GM06990 (cell line): ENCODE results near the gene TRPV3.

Experiments used
- DNase-seq: peaks from one replicate; pipeline ENCODE4 v3.0.0-alpha.2; 2011; ENCODE audit not compliant: insufficient read length; ENCODE audit errors: extremely low read depth
- H3K27me3 ChIP-seq: replicated peaks from 2 replicates; pipeline ENCODE4 v1.6.0; 2011; ENCODE audit warnings: low read length; ENCODE audit not compliant: control insufficient read depth, insufficient read depth
- H3K36me3 ChIP-seq: 2 replicates; pipeline ENCODE4 v1.5.1; 2011; ENCODE audit warnings: low read length; ENCODE audit not compliant: control insufficient read depth, insufficient read depth
- H3K4me3 ChIP-seq: replicated peaks from 2 replicates; pipeline ENCODE4 v1.5.1; 2011; ENCODE audit warnings: low read depth, mild to moderate bottlenecking, control low read depth, low read length
- CTCF ChIP-seq: IDR thresholded peaks from 2 replicates; pipeline ENCODE4 v1.5.1; 2011; ENCODE audit warnings: low read length, control low read depth, mild to moderate bottlenecking, inconsistent platforms; ENCODE audit not compliant: insufficient read depth, poor library complexity, severe bottlenecking

TRPV3 gene

GRCh38 chr17:3592216-3592860, 34.7 kb upstream of the TRPV3 start:
- H3K27me3 ChIP-seq = no peaks in the 10 kb centered on the region

GRCh38 chr17:3590768-3591167, 33.2 kb upstream of the TRPV3 start:
- Histone ChIP-seq H3K27me3 (no peaks in the 10 kb centered on the region), H3K4me3 (no peak overlapping the region), H3K36me3 (peaks cover 9% of the 10 kb centered on the region)
- DNase-seq = no peak
- no peak for TF ChIP-seq CTCF

More at GRCh38 chr17:3592216-3592860, 34.7 kb upstream of the TRPV3 start:
- DNase-seq = no peak
- no peak overlapping the region for H3K4me3 ChIP-seq
- H3K36me3 ChIP-seq = peaks cover 7% of the 10 kb centered on the region
- no peak for TF ChIP-seq CTCF

- TF ChIP-seq CTCF = no peak
- Histone ChIP-seq H3K27me3 (no peaks in the 10 kb centered on the region), H3K4me3 (no peak overlapping the region), H3K36me3 (peaks cover 8% of the 10 kb centered on the region)
- DNase-seq = no peak
Observed at GRCh38 chr17:3590231-3590630, 32.6 kb upstream of the TRPV3 start.

- no peak for DNase-seq
- no peaks in the 10 kb centered on the region for H3K27me3 ChIP-seq
- H3K36me3 ChIP-seq = peaks cover 8% of the 10 kb centered on the region
- no peak for TF ChIP-seq CTCF
- no peak overlapping the region for H3K4me3 ChIP-seq
Observed at GRCh38 chr17:3589784-3590183, 32.2 kb upstream of the TRPV3 start.

GRCh38 chr17:3585826-3586225, 28.2 kb upstream of the TRPV3 start:
- no peaks in the 10 kb centered on the region for H3K27me3 ChIP-seq
- peaks cover 8% of the 10 kb centered on the region for H3K36me3 ChIP-seq
- no peak for TF ChIP-seq CTCF
- no peak for DNase-seq
- no peak overlapping the region for H3K4me3 ChIP-seq

GRCh38 chr17:3583456-3583855, 25.8 kb upstream of the TRPV3 start:
- no peak overlapping the region for H3K4me3 ChIP-seq
- no peaks in the 10 kb centered on the region for H3K27me3 ChIP-seq
- H3K36me3 ChIP-seq = peaks cover 3% of the 10 kb centered on the region
- DNase-seq = no peak
- no peak for TF ChIP-seq CTCF
